HG03175 (cell line): ENCODE data around the gene KAT7.
A peak's percentile ranks its signal among the peaks of the same experiment; 100 is the strongest.

Experiments used
- ATAC-seq: cut with Tn5 transposase; IDR thresholded peaks from one replicate; pipeline ENCODE4 v1.9.1; 2021; ENCODE audit warnings: mild to moderate bottlenecking, moderate library complexity; ENCODE audit not compliant: unreplicated experiment

KAT7 gene

GRCh38 chr17:49760296-49760695 lies 28.2 kb upstream of the KAT7 start:
- ATAC-seq = no peak

GRCh38 chr17:49760932-49761558 lies 27.4 kb upstream of the KAT7 start:
- ATAC-seq = no peak

- ATAC-seq = no peak
Observed at GRCh38 chr17:49762151-49762941, 26.1 kb upstream of the KAT7 start.

DNA sequence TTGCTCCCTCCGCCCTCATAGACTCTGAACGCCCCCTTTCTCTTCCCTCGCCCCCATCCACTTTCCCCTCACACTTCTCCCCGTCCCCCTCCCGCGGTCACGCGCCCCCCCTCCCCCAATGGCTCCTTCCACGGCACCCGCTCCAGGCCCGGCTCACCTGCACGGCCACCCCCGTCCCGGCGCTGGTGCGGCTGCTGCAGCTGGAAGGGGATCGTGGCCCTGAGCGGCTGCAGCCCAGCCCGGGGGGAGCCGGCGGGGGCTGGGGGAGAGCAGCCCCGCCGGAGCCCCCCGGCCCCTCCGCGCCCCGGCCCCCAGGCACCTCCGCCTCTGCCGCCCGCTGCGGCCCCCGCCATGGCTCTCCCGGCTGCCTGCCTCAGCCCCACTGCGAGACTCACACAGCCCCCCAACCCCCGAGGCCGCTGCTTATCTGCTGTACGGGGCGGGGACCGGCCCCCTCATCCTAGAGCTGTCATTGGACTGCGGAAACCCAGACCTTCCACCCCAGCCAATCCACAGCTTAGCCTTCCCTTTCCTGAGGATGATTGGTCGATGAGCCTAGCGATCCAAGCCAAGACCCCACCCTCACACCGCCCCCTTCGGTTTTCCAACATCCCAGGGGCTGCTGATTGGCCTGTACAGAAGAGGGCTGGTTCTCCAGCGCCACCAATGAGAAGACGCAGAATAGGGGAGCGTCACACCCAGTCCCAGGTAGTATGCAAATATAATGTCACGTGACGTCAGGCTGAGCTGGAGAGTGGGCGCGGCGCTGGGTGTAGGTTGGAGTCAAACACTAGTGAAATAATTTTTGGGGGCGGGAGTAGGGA lies 24.5 kb upstream of the KAT7 start, which contains the start of gene FAM117A:
FAM117A (minus strand) TSS at position 397 of the 824 bp plus-strand sequence; CDS start at position 353, 44 bp downstream.
- ATAC-seq = peak; percentile 97

- ATAC-seq = no peak
Observed at GRCh38 chr17:49764559-49765180, 23.8 kb upstream of the KAT7 start.

- ATAC-seq = no peak
Observed at GRCh38 chr17:49766918-49767530, 21.5 kb upstream of the KAT7 start.

GRCh38 chr17:49775546-49776260 lies 12.8 kb upstream of the KAT7 start:
- ATAC-seq = no peak

GRCh38 chr17:49776551-49777300 lies 11.8 kb upstream of the KAT7 start:
- ATAC-seq = no peak

GRCh38 chr17:49777563-49777962 lies 10.9 kb upstream of the KAT7 start:
- ATAC-seq = no peak

GRCh38 chr17:49779156-49779738 lies 9.2 kb upstream of the KAT7 start:
- no peak for ATAC-seq

DNA sequence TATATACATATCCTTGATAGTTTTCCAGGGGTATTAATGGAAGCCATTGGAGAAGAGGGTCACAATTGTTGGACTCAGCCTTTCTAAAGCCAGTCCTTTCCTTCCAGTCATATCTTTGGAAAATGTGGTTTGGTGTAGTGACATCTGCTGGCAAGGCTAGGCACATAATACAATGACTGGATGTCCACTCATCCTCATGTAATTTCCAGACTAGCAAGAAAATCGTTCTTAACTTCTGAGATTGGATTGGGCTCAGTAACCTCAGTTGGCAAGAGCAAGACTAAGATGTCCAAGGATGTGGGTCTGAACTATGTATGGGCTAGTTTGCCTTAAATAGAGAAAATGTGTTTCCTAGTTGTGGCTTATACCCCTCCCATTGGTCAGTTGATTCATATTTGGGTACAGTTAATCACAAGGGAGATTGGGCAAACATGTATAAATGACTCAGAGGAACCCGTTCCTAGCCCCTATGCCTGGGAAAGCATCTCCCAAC lies 8.7 kb upstream of the KAT7 start:
- no peak for ATAC-seq

- no peak for ATAC-seq
Observed at GRCh38 chr17:49783071-49783715, 5.3 kb upstream of the KAT7 start.

DNA sequence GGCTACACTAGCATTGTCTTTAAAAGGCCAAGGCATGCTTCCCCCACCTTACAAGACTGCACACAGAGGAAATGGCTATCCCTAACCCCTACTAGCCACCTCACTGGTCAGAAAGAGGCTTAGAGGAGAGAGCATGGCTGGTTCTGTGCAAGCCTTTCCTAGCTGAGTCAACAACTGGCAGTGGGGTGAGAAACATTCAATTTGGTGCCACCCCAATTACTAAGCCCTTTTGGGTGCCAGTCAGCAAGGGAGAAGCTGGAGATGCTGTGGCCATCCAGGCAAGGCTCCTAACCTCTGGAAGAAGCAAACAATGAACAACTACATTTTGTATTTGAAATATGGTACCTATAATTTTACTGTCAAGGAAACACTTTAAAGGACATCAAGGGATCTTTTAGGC lies 4.7 kb upstream of the KAT7 start:
- no peak for ATAC-seq

DNA sequence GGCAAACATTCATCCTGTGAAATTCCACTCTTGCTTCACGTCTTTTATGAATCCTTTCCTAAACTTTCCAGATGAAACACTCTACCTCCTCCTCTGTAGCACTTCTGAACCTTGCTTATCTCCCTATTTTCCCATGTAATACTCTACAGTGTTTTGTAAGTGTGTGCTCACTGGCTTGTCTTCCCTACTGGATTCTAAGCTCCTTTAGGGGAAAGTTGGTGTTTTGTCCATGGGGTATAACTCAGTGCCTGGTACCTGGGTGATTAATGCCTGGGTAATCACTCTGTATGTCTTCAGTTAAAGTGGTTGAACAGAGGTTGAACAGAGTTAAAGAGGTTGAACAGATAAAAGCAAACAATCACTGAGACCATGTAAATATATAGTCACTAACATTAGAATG lies 3.8 kb upstream of the KAT7 start:
- ATAC-seq = no peak

DNA sequence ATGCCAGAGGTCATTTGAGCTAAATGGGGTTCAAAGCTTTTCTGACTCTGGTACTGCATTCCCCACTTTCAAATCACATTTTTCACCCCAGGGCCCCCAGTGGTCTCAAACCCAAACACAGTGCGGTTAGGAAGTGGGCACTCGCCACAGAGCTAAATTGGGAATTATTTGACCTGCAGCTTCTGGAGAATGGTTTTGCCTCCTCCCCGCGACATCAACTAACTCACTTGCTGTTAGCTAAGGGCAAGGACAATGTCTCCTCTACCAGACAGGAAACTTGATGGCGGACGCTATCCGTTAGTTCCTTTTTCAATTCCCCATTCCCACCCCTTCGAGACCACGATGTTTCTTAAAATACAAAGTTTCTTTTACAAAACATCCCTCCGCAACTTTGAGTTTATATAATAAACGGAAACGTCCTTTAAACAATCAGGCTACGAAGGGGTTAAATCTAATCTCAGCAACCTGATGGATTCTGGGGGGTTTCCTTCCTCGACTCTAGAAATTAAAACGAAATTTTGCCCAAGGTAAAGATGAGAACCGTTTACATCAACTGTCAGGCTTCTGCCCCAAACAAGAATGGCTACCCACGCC lies 500 bp upstream of the KAT7 start:
- no peak for ATAC-seq

GRCh38 chr17:49789243-49789578 lies 730 bp downstream of the KAT7 start:
- no peak for ATAC-seq

- no peak for ATAC-seq
Observed at GRCh38 chr17:49793309-49793708, 4.8 kb downstream of the KAT7 start.

DNA sequence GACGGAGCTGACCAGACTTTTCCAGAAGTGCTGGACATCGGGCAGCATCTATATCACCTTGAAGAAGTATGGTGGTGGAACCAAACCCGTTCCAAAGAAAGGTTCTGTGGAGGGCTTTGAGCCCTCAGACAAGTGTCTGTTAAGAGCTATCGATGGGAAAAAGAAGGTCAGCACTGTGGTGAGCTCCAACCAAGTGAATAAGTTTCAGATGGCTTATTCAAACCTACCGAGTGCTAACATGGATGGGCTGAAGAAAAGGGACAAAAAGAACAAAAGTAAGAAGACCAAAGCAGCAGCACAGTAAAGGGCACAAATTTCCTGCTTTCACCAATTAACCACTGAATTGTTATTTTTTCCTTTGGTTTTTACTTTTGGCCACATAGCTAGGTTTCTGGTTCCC lies 6.9 kb downstream of the KAT7 start:
- ATAC-seq = no peak
